ENCODE measurements around the gene TMEM273.
"Not testable (repeated sequence)": the region's sequence is repeated elsewhere in the genome, so short reads cannot be mapped to it uniquely, and the experiment has no call there.

The TMEM273 gene

GRCh38 chr10:49205206-49205605, 17.0 kb upstream of the TMEM273 start:
- no peak for DNase-seq (ENCODE audit: low read depth, low spot score)

- DNase-seq (ENCODE audit: low read depth, low spot score), result no peak
These were observed 15.9 kb upstream of the TMEM273 start for GRCh38 chr10:49204119-49204518.

- DNase-seq (ENCODE audit: low read depth, low spot score), result no peak
These were observed 14.1 kb upstream of the TMEM273 start for GRCh38 chr10:49202266-49202665.

GRCh38 chr10:49200854-49201253, 12.7 kb upstream of the TMEM273 start:
- no peak for DNase-seq (ENCODE audit: low read depth, low spot score)

- DNase-seq (ENCODE audit: low read depth, low spot score), result no peak
These were observed 9.0 kb upstream of the TMEM273 start for GRCh38 chr10:49197171-49197570.

GRCh38 chr10:49195864-49196263, 7.7 kb upstream of the TMEM273 start:
- not testable (repeated sequence) for DNase-seq (ENCODE audit: low read depth, low spot score)

GRCh38 chr10:49194212-49194920, 6.2 kb upstream of the TMEM273 start:
- no peak for DNase-seq (ENCODE audit: low read depth, low spot score)

- DNase-seq (ENCODE audit: low read depth, low spot score), result no peak
These were observed 3.2 kb upstream of the TMEM273 start for GRCh38 chr10:49191349-49191748.

- no peak for DNase-seq (ENCODE audit: low read depth, low spot score)
These were observed 1.2 kb upstream of the TMEM273 start for GRCh38 chr10:49189422-49189821.

- no peak for DNase-seq (ENCODE audit: low read depth, low spot score)
These were observed 1.1 kb downstream of the TMEM273 start for GRCh38 chr10:49187044-49187484.

GRCh38 chr10:49186613-49187012, 1.6 kb downstream of the TMEM273 start:
- no peak for DNase-seq (ENCODE audit: low read depth, low spot score)

GRCh38 chr10:49185213-49185612, 3.0 kb downstream of the TMEM273 start:
- no peak for DNase-seq (ENCODE audit: low read depth, low spot score)

GRCh38 chr10:49184642-49185111, 3.5 kb downstream of the TMEM273 start:
- DNase-seq (ENCODE audit: low read depth, low spot score), result no peak

- no peak for DNase-seq (ENCODE audit: low read depth, low spot score)
These were observed 4.3 kb downstream of the TMEM273 start for GRCh38 chr10:49183596-49184542.

GRCh38 chr10:49182776-49183175, 5.4 kb downstream of the TMEM273 start:
- no peak for DNase-seq (ENCODE audit: low read depth, low spot score)

GRCh38 chr10:49180444-49180860, 7.7 kb downstream of the TMEM273 start:
- DNase-seq (ENCODE audit: low read depth, low spot score), result no peak

GRCh38 chr10:49179699-49180443, 8.3 kb downstream of the TMEM273 start:
- no peak for DNase-seq (ENCODE audit: low read depth, low spot score)

GRCh38 chr10:49178489-49179471, 9.4 kb downstream of the TMEM273 start:
- no peak for DNase-seq (ENCODE audit: low read depth, low spot score)

- DNase-seq (ENCODE audit: low read depth, low spot score), result no peak
These were observed 10.5 kb downstream of the TMEM273 start for GRCh38 chr10:49177391-49178355.
